ENCODE measurements around the gene PEAK1.

DNA sequence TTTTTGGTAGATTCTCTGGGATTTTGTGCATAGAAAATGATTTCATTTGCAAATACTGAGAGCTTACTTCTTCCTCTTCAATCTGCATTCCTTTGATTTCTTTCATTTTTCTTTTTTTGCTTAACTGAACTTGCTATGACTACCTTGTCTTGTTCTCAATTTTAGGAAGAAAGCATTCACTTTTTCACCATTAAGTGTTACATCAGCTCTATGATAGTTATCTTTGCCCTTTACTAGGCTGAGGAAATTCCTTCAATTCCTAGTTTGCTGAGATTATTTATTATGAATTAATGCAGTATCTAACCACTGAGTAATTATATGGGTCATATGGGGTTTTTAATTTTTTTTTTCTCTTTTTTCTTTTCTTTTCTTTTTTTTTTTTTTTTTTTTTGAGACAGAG, 172.8 kb downstream of the PEAK1 start:
- TF ChIP-seq, protein P1, sequence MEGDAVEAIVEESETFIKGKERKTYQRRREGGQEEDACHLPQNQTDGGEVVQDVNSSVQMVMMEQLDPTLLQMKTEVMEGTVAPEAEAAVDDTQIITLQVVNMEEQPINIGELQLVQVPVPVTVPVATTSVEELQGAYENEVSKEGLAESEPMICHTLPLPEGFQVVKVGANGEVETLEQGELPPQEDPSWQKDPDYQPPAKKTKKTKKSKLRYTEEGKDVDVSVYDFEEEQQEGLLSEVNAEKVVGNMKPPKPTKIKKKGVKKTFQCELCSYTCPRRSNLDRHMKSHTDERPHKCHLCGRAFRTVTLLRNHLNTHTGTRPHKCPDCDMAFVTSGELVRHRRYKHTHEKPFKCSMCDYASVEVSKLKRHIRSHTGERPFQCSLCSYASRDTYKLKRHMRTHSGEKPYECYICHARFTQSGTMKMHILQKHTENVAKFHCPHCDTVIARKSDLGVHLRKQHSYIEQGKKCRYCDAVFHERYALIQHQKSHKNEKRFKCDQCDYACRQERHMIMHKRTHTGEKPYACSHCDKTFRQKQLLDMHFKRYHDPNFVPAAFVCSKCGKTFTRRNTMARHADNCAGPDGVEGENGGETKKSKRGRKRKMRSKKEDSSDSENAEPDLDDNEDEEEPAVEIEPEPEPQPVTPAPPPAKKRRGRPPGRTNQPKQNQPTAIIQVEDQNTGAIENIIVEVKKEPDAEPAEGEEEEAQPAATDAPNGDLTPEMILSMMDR (conservative IDR thresholded peaks at IDR 0.05), result no peak
- no peak for TF ChIP-seq ZFX (IDR thresholded peaks at IDR 0.05)
